SK-N-MC (cell line): ENCODE data around the gene RERG.

Source experiments
- EZH2 ChIP-seq: fragments of 200-600 bp; sonication (generic); IDR thresholded peaks from one replicate; pipeline ENCODE4 v1.6.1; 2017; ENCODE audit warnings: antibody characterized with exemption
- POLR2AphosphoS5 ChIP-seq: IDR thresholded peaks from 2 replicates; pipeline ENCODE4 v1.6.1; 2012; ENCODE audit warnings: mild to moderate bottlenecking, low read depth, low read length, borderline replicate concordance

DNA sequence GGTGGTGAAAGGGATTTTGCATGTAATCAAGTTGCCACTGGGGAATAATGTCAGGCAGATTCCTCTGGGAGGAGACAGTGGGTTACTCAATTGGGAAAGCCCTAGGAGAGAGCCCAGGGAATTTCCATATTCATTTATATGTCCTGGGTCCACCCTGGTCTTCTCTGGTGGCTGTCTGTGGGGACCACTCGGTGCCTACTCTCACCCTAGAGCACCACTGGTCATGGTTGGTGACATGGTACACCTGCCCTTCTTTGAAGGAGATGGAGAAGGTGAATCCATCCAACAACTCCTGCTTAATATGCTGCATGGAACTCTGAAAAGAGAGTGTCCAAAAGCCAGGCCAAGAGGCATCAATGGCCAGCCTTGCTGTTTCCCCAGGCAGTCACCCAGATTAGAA, 12.8 kb upstream of the RERG start:
- TF ChIP-seq POLR2AphosphoS5 (no peak), EZH2 (no peak)
